ENCODE results near the gene PTPRT. TPM values are rescaled to one million over a fixed set of nuclear protein-coding genes. Genes with fewer than 3 reads are reported as not detected.

Gene PTPRT
- total RNA-seq, 1 experiment from 2014 or later = not detected

- in situ Hi-C loops (cut with HindIII; ENCODE audit: low pct_unique_long_range_greater_than_20kb, low sequenced_read_pairs) (no loop called here), intact Hi-C loops (cut with micrococcal nuclease; ENCODE audit: unreplicated experiment) (no loop called here)
- no peak overlapping the region for H3K4me3 ChIP-seq (ENCODE audit: low read depth in 2 of 2, low read length in 2 of 2)
- no peak for DNase-seq (ENCODE audit: low read depth, low spot score)
- POLR2A ChIA-PET = no interaction called here
- no peaks in the 10 kb centered on the region for H3K9me3 ChIP-seq (ENCODE audit: control insufficient read depth, insufficient read depth, low read depth, low read length)
- no TSS peak for BruUV-seq (replicated peaks)
- H3K36me3 ChIP-seq (ENCODE audit: control insufficient read depth, insufficient read depth, low read length) = no peaks in the 10 kb centered on the region
- no peak for ATAC-seq
- H3K27ac ChIP-seq (ENCODE audit: low read length) = no peak overlapping the region
- TF ChIP-seq CTCF (IDR thresholded peaks at IDR 0.05) (no peak), POLR2AphosphoS5 (IDR thresholded peaks at IDR 0.05; ENCODE audit: low read depth, low read length) (no peak), TCF7L2 (IDR thresholded peaks at IDR 0.05; ENCODE audit: low read depth, low read length) (no peak)
- TF ChIP-seq, protein P1, sequence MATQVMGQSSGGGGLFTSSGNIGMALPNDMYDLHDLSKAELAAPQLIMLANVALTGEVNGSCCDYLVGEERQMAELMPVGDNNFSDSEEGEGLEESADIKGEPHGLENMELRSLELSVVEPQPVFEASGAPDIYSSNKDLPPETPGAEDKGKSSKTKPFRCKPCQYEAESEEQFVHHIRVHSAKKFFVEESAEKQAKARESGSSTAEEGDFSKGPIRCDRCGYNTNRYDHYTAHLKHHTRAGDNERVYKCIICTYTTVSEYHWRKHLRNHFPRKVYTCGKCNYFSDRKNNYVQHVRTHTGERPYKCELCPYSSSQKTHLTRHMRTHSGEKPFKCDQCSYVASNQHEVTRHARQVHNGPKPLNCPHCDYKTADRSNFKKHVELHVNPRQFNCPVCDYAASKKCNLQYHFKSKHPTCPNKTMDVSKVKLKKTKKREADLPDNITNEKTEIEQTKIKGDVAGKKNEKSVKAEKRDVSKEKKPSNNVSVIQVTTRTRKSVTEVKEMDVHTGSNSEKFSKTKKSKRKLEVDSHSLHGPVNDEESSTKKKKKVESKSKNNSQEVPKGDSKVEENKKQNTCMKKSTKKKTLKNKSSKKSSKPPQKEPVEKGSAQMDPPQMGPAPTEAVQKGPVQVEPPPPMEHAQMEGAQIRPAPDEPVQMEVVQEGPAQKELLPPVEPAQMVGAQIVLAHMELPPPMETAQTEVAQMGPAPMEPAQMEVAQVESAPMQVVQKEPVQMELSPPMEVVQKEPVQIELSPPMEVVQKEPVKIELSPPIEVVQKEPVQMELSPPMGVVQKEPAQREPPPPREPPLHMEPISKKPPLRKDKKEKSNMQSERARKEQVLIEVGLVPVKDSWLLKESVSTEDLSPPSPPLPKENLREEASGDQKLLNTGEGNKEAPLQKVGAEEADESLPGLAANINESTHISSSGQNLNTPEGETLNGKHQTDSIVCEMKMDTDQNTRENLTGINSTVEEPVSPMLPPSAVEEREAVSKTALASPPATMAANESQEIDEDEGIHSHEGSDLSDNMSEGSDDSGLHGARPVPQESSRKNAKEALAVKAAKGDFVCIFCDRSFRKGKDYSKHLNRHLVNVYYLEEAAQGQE (IDR thresholded peaks at IDR 0.05; ENCODE audit: insufficient read depth in 1 of 2, low read depth in 2 of 2, low read length in 1 of 2) = no peak
- CTCF ChIA-PET = no interaction called here
- H3K4me1 ChIP-seq (ENCODE audit: control insufficient read depth, insufficient read depth, low read length) = no peaks in the 10 kb centered on the region
- no peaks in the 10 kb centered on the region for H3K27me3 ChIP-seq (ENCODE audit: control insufficient read depth, insufficient read depth, low read length)
Observed at GRCh38 chr20:42368910-42369309, 820.8 kb downstream of the PTPRT start.

DNA sequence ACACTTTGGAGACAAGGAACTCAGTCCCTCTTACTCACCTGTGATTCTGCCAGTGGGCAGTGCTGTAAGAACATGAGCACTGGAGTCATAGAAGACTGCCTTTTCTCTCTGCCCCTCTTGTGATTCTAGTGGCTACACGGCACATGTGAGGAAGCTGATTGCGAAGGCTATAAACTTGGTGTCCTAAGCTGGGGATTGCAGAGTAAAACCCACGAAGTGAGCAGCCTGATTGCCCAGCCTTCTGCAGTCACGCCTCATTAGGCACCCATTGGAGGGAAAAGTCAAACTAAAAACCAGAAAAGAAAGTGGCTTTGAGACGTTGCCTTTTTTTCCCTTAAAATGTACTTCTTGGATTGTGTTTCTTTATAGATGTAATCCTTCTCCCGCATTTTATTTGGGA is 823.1 kb downstream of the PTPRT start:
- no peaks in the 10 kb centered on the region for H3K27me3 ChIP-seq (ENCODE audit: control insufficient read depth, insufficient read depth, low read length)
- H3K36me3 ChIP-seq (ENCODE audit: control insufficient read depth, insufficient read depth, low read length) = no peaks in the 10 kb centered on the region
- POLR2A ChIA-PET = no interaction called here
- CTCF ChIA-PET = no interaction called here
- no peak overlapping the region for H3K27ac ChIP-seq (ENCODE audit: low read length)
- ATAC-seq (no peak), DNase-seq (ENCODE audit: low read depth, low spot score) (no peak)
- in situ Hi-C loops (cut with HindIII; ENCODE audit: low pct_unique_long_range_greater_than_20kb, low sequenced_read_pairs) = no loop called here
- intact Hi-C loops (cut with micrococcal nuclease; ENCODE audit: unreplicated experiment) = no loop called here
- BruUV-seq (replicated peaks) = no TSS peak
- H3K9me3 ChIP-seq (ENCODE audit: control insufficient read depth, insufficient read depth, low read depth, low read length) = no peaks in the 10 kb centered on the region
- no peaks in the 10 kb centered on the region for H3K4me1 ChIP-seq (ENCODE audit: control insufficient read depth, insufficient read depth, low read length)
- TF ChIP-seq TCF7L2 (IDR thresholded peaks at IDR 0.05; ENCODE audit: low read depth, low read length) = no peak
- TF ChIP-seq, protein P1 (IDR thresholded peaks at IDR 0.05; ENCODE audit: insufficient read depth in 1 of 2, low read depth in 2 of 2, low read length in 1 of 2) = no peak
- TF ChIP-seq CTCF (IDR thresholded peaks at IDR 0.05) = no peak
- no peak for TF ChIP-seq POLR2AphosphoS5 (IDR thresholded peaks at IDR 0.05; ENCODE audit: low read depth, low read length)
- no peak for TF ChIP-seq SIN3A (IDR thresholded peaks at IDR 0.05; ENCODE audit: borderline replicate concordance, insufficient read depth, low read depth, low read length)
- H3K4me3 ChIP-seq (ENCODE audit: low read depth in 2 of 2, low read length in 2 of 2) = no peak overlapping the region

Data from Panc1 (cell line).